Activated CD4-positive, CD25-positive, alpha-beta regulatory T cell treated with anti-CD3 and anti-CD28 coated beads, Interleukin-2, amount 50 U/mL, for 16 hours (primary cell): ENCODE measurements around the gene PLCD4.
A peak's percentile ranks its signal among the peaks of the same experiment; 100 is the strongest.

Experiments used
- DNase-seq: peaks from one replicate; pipeline ENCODE4 v3.0.0-alpha.2; 2020; ENCODE audit warnings: low read depth, low spot score

PLCD4 gene

GRCh38 chr2:218664653-218665052, 57.0 kb downstream of the PLCD4 start:
- no peak for DNase-seq

- DNase-seq = no peak
Measured at GRCh38 chr2:218671097-218671653, 63.5 kb downstream of the PLCD4 start.

GRCh38 chr2:218671654-218672566, 64.2 kb downstream of the PLCD4 start, which contains the start of the genes RNF25 and STK36:
Gene RNF25, minus strand, starts transcription at chr2:218672002. Its CDS starts 32 bp downstream, at chr2:218671970.
Gene STK36, plus strand, starts transcription at chr2:218672086. Its CDS starts 744 bp downstream, at chr2:218672830.
- DNase-seq = peak; percentile 64

DNA sequence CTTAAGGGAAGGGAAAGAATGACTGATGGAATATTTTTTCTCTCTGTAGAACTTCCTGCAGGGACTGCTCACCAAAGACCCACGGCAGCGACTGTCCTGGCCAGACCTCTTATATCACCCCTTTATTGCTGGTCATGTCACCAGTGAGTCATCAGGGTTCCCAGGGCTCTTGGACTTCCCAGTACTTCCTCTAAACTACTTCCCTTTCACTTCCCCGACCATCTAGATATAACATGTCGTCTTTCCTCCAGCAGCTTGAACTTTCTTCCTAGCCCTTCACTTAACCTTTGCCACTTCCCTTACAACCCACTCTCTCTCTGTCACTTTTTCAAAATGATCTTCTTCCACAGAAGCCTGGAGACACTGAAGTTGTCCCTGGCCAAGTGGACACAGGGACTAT, 71.4 kb downstream of the PLCD4 start:
- DNase-seq = no peak

GRCh38 chr2:218680061-218680460, 72.4 kb downstream of the PLCD4 start:
- no peak for DNase-seq
